SH-SY5Y (cell line): ENCODE results near the gene MGMT.

Experiments used
- GATA2 ChIP-seq: IDR thresholded peaks from 2 replicates; pipeline ENCODE4 v1.6.1; 2011; ENCODE audit warnings: mild to moderate bottlenecking, low read depth, low read length
- GATA3 ChIP-seq: IDR thresholded peaks from 2 replicates; pipeline ENCODE4 v1.6.1; 2011; ENCODE audit warnings: low read depth, mild to moderate bottlenecking, low read length, moderate library complexity

DNA sequence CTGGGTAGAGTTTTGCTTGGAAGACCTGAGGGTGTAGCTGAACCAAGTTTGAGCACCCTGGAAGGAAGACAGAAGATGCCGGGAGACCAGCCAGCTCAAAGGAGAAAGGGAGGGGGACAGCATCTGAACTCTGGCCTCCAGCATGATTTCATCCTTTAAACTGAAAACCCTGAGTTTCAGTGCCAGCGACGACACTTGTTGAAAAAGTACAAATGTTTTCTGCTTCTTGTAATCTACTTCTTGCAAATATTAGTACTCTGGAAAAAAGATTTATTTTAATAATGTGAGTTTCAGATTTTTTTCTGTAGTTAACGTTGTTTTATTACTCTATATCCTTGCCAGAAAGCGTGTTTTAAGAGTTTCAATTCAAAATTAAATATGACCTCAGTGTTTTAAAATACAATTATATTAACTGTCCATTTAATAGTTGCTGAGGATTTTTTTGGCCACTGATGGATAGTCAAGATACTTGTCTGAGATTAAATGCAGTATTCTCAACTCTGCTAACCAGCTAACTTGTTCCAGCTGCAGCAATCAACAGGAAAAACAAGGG is 227.7 kb downstream of the MGMT start:
- TF ChIP-seq GATA3 = no peak; the same call in 1 of the 2 replicates
- TF ChIP-seq GATA2 = no peak
